Iris pigment epithelial cell (primary cell): ENCODE data around the gene EPHB1.
"Not testable (repeated sequence)": the region's sequence is repeated elsewhere in the genome, so short reads cannot be mapped to it uniquely, and the experiment has no call there.

Source experiments
- DNase-seq: peaks from one replicate; pipeline ENCODE4 v3.0.0-alpha.2; 2011; ENCODE audit warnings: low read depth

Gene EPHB1

GRCh38 chr3:135216659-135217058 is 421.6 kb downstream of the EPHB1 start:
- no peak for DNase-seq

- no peak for DNase-seq
These were observed 422.7 kb downstream of the EPHB1 start for GRCh38 chr3:135217730-135218129.

GRCh38 chr3:135218304-135218703 is 423.2 kb downstream of the EPHB1 start:
- no peak for DNase-seq

DNA sequence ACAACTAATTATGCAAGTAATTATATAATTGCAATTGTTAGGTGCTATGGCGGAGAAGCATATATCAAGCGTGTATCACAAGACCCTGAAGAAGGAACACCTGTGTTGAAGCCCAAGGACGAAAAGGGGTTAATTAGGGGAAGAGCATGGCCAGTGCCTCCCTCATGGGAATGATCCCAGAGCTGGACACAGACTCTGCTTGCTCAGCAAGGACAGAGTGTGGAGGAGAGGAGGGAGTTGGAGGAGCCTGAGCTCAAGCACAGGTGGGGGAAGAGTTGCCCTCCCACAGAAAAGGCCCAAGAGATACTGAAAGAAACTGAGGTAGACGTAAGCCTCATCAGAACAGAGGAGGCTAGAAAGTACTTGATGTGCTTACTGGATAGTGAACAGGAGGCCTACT is 423.7 kb downstream of the EPHB1 start:
- DNase-seq = no peak

DNA sequence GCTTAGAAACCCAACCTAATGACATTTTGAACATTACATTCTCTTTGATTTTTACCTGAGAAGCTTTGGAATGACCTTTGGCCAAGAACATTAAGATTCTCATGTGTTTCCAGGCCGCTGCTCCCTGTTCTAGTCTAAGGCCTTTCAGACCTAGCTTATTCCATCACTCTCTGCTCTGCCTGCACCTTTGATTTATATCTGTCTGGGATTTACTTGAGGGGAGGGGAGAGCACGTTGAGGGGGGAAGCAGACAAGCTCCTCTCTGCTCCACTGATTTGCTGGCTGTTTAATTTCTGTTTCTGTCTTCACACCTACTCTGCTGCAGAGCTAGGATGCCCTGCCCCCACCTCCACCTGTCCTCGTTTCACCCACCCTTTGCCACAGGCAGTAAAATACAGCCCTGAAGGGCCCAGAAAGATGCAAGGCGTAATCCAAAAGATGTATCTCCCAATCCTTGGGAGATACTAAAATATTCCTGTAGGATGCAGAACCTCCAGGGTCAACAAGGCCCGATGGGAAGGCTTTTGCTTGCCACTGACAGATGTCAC is 429.8 kb downstream of the EPHB1 start:
- DNase-seq = no peak

DNA sequence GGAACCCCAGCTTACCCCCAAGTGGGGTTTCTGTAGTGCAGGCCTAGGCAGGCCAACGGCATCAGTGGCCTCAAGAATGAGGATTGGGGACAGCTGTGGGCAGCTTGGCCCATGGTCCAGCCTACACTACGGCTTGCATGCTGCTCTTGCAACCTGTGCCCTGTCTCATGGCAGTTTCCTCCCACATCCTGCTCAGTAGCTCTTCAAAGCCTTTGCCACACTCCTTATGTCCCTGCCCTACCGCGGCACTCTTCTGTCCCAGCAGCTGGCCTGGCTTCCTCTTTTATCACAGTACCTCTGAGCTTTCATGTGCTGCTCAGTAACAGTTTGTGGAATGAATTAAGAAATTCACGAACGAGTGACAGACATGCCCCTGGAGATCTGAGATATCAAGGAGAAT is 431.0 kb downstream of the EPHB1 start:
- no peak for DNase-seq

- DNase-seq = no peak
These were observed 433.1 kb downstream of the EPHB1 start for GRCh38 chr3:135228201-135228600.

- no peak for DNase-seq
These were observed 434.0 kb downstream of the EPHB1 start for GRCh38 chr3:135229018-135229495.

DNA sequence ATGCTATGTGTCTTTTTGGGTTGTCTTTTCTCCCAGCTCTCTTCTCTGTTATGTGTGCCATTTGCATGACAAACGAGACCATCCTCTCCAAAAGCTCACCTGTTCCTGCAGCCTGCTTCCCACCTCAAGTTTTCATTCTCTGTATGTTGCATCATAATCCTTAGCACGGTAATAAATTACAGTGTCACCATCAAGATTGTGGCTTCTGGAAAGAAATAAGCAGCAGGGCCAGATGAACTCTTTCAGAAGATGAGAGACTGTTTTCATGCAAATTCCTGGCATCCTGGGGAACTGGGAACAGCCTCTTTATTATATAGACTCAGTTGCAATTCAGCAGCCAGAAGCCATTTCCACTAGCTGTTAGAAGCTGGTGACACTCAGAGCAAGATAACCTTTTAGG is 436.7 kb downstream of the EPHB1 start:
- DNase-seq = no peak

DNA sequence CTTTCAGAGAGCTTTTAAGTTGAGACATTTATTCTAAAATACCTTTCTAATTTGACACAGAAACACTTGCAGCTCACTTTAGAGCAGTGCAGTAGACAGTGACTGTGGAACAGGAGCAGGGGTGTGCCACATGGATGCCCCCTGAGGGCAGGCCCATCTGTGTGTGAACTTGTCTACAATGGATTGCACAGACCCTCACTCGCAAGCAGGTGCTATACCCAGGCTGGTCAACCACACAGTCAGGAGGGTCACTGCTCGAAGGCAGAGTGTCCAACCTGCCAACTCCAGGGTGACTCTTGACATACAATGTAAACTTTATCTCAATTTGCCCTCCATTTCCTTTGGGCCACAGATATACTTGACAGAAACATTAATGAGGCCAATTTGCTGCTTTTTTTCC is 437.2 kb downstream of the EPHB1 start:
- no peak for DNase-seq

- DNase-seq = not testable (repeated sequence)
These were observed 438.4 kb downstream of the EPHB1 start for GRCh38 chr3:135233476-135233875.

- DNase-seq = no peak
These were observed 440.5 kb downstream of the EPHB1 start for GRCh38 chr3:135235541-135235940.

GRCh38 chr3:135237371-135238143 is 442.5 kb downstream of the EPHB1 start:
- no peak for DNase-seq

DNA sequence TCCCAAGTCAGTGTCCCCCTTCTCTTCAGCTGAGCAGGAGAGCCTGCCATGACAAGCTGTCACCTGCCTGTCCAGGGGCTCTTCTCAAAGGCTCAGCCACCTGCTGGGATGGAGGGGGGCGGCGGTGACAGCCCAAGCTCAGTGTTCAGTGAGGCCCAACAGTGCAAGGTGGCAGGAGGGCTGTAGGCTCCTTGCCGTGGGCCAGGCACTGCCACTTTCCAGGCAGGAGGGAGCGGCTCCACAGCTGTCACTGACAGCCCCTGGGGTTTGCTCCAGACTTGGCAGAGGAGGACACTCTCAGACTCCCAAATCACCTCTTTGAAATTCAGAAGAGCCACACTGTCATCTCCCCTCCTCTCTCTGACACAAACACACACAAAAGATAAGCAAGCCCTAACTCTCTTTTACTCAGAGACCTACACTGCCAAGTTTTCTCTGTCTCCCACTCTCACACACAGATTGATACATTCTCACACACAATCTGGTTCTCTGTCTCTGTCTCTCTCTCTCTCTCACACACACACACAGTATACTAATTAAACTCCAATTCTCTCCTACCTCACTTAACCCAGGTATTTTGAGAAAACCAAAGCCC is 443.3 kb downstream of the EPHB1 start:
- no peak for DNase-seq

DNA sequence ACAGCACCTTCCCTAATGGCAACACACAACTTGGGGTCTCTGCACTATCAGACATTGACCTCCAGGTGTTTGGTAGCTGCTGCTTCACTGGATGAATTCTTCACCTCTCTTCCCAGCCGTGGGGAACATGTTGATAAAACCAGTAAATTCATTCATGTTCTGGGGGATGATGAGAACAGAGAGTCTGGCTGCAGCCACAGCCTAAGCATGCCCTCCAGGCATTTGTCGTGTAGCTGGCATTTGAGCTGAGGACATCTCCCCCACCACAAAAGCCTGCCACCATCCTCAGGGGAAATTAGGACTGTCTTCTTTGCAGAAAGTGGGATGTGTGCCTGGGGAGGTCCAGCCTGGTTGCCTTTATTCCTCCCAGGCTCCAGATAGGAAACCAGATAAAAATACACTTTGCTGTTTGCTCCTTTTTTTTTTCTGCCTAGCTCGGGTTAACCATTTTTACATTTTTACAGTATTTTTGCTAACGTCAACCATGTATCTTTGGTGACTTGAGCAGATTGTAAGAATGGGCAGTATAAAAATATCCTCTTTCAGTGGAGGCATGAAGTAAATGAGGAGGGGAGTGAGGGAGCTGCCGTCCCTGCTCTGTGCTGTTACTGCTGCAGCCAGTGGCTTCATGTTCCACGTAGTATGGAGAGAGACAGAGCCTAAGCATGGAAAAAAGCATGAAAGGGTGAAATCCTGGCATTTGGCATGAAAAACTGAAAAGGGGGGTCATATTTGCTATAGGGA is 444.0 kb downstream of the EPHB1 start:
- DNase-seq = no peak

DNA sequence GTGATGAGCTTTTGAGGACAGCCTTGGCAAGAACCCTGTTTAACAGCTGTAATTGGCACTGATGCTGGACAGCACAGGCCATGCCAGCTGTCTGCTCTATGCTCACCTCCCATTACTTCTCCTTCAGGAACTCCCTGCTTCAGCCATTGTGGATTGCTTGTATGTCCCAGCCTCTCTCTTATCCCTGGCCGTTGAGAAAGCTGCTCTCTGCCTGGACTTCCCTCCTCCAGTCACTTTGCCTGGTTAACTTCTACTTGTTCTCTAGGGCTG is 444.5 kb downstream of the EPHB1 start:
- DNase-seq = no peak

GRCh38 chr3:135240426-135240825 is 445.4 kb downstream of the EPHB1 start:
- no peak for DNase-seq

GRCh38 chr3:135242285-135242684 is 447.2 kb downstream of the EPHB1 start:
- no peak for DNase-seq

- no peak for DNase-seq
These were observed 448.6 kb downstream of the EPHB1 start for GRCh38 chr3:135243616-135244015.

DNA sequence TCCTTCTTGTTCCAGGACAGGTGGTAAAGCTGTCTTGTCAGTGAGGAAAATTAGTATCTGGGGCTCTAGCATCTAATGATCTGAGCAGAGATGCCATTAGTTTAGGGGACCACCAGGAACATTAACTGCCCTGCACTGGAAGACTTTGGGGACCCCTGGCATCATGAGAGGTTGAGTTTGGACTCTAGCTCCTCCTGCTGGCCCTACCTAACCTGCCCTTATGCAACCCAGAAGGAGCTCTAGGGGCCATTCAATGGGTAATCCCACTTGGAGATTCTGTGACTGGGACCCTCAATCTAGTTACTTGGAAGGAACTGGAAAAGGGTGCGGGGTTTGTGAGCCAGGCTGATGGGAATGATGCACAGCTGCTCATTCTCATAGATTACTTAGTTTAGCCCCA is 451.0 kb downstream of the EPHB1 start:
- no peak for DNase-seq

DNA sequence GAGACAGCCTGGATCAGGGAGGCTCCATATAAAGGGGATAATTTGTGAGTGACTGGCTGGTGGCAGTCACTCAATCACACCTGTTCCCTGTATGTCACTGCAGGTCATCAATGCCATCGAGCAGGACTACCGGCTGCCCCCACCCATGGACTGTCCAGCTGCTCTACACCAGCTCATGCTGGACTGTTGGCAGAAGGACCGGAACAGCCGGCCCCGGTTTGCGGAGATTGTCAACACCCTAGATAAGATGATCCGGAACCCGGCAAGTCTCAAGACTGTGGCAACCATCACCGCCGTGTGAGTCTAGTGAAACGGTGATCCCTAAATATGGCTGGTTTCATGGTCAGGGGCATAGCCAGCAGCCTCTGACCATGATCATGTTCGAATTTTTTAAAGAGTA is 453.2 kb downstream of the EPHB1 start:
- DNase-seq = no peak

- DNase-seq = no peak
These were observed 454.1 kb downstream of the EPHB1 start for GRCh38 chr3:135249186-135249585.

- DNase-seq = no peak
These were observed 463.9 kb downstream of the EPHB1 start for GRCh38 chr3:135258916-135259315.
